WTC11 (cell line): ENCODE results near the gene KLK14. TPM values are rescaled to one million over a fixed set of nuclear protein-coding genes. Genes with fewer than 3 reads are reported as not detected.

Experiments
- ATAC-seq: fragments of 200-7000 bp; cut with Tn5 transposase; 2 replicates; pipeline ENCODE4 v1.10.0; 2021; ENCODE audit warnings: mild to moderate bottlenecking, moderate library complexity
- CTCF ChIA-PET: fragments of 300-600 bp; sonication (Branson Sonifier 250); formaldehyde crosslinking; loops from one replicate; lab custom pipeline; 2021; ENCODE audit warnings: antibody characterized with exemption; lab: Charles Lee
- POLR2A ChIA-PET: fragments of 350-600 bp; sonication (Branson Sonifier 250); formaldehyde crosslinking; loops from one replicate; lab custom pipeline; 2021; ENCODE audit warnings: antibody characterized with exemption; lab: Charles Lee
- DNase-seq: peaks from one replicate; pipeline ENCODE4 v3.0.0; 2021; ENCODE audit warnings: low spot score
- H3K27ac Mint-ChIP-seq: 2 replicates; pipeline ENCODE4 v1.8.0; 2021; ENCODE audit warnings: mixed read lengths
- H3K27me3 Mint-ChIP-seq: 2 replicates; pipeline ENCODE4 v1.8.0; 2021; ENCODE audit warnings: low read depth, mild to moderate bottlenecking, moderate library complexity, mixed read lengths
- H3K36me3 Mint-ChIP-seq: 2 replicates; pipeline ENCODE4 v1.8.0; 2021; ENCODE audit warnings: mixed read lengths
- H3K4me1 Mint-ChIP-seq: 2 replicates; pipeline ENCODE4 v1.8.0; 2022; ENCODE audit warnings: mixed read lengths
- H3K4me3 Mint-ChIP-seq: 2 replicates; pipeline ENCODE4 v1.8.0; 2021; ENCODE audit warnings: mild to moderate bottlenecking, moderate library complexity, mixed read lengths
- H3K9me3 Mint-ChIP-seq: 2 replicates; pipeline ENCODE4 v1.8.0; 2021; ENCODE audit warnings: mixed read lengths
- ATF1 ChIP-seq: sonication (generic); formaldehyde crosslinking; IDR thresholded peaks from 2 replicates; pipeline ENCODE4 v1.8.1; 2023; ENCODE audit warnings: mild to moderate bottlenecking, moderate library complexity, missing genetic modification reagents
- ATF2 ChIP-seq: sonication (generic); formaldehyde crosslinking; IDR thresholded peaks from 2 replicates; pipeline ENCODE4 v1.8.1; 2022; ENCODE audit warnings: low read depth, missing genetic modification reagents, borderline replicate concordance
- ATF3 ChIP-seq: sonication (generic); formaldehyde crosslinking; conservative IDR thresholded peaks from 2 replicates; pipeline ENCODE4 v1.8.1; 2022; ENCODE audit warnings: mild to moderate bottlenecking, missing genetic modification reagents
- E2F1 ChIP-seq: sonication (generic); formaldehyde crosslinking; IDR thresholded peaks from 2 replicates; pipeline ENCODE4 v1.8.0; 2022; ENCODE audit warnings: mild to moderate bottlenecking, missing genetic modification reagents
- ESRRA ChIP-seq: sonication (generic); formaldehyde crosslinking; IDR thresholded peaks from 2 replicates; pipeline ENCODE4 v1.8.1; 2022; ENCODE audit warnings: mild to moderate bottlenecking, missing genetic modification reagents, borderline replicate concordance
- ETV6 ChIP-seq: sonication (generic); formaldehyde crosslinking; IDR thresholded peaks from 2 replicates; pipeline ENCODE4 v1.8.1; 2022; ENCODE audit warnings: mild to moderate bottlenecking, missing genetic modification reagents
- FOXJ3 ChIP-seq: sonication (generic); formaldehyde crosslinking; IDR thresholded peaks from 2 replicates; pipeline ENCODE4 v1.9.0; 2021; ENCODE audit warnings: missing genetic modification reagents, mild to moderate bottlenecking, borderline replicate concordance
- HMGXB4 ChIP-seq: sonication (generic); formaldehyde crosslinking; IDR thresholded peaks from 2 replicates; pipeline ENCODE4 v1.8.1; 2023; ENCODE audit warnings: mild to moderate bottlenecking, moderate library complexity, missing genetic modification reagents
- IRF2 ChIP-seq: sonication (generic); formaldehyde crosslinking; IDR thresholded peaks from 2 replicates; pipeline ENCODE4 v1.8.0; 2022; ENCODE audit warnings: low read depth, missing genetic modification reagents, borderline replicate concordance
- JUN ChIP-seq: sonication (generic); formaldehyde crosslinking; IDR thresholded peaks from 2 replicates; pipeline ENCODE4 v1.8.0; 2023; ENCODE audit warnings: mild to moderate bottlenecking, missing genetic modification reagents
- MLX ChIP-seq: sonication (generic); formaldehyde crosslinking; IDR thresholded peaks from 2 replicates; pipeline ENCODE4 v1.8.1; 2023; ENCODE audit warnings: mild to moderate bottlenecking, missing genetic modification reagents, moderate library complexity
- MXD4 ChIP-seq: fragments of 250-450 bp; sonication (Bioruptor Pico); IDR thresholded peaks from 2 replicates; pipeline ENCODE4 v1.8.0; 2021; ENCODE audit warnings: mild to moderate bottlenecking, moderate library complexity, borderline replicate concordance
- NFATC4 ChIP-seq: fragments of 250-450 bp; sonication (Bioruptor Pico); IDR thresholded peaks from 2 replicates; pipeline ENCODE4 v1.9.0; 2021; ENCODE audit warnings: mild to moderate bottlenecking
- NR2C2 ChIP-seq: sonication (generic); formaldehyde crosslinking; IDR thresholded peaks from 2 replicates; pipeline ENCODE4 v1.8.0; 2022; ENCODE audit warnings: mild to moderate bottlenecking, missing genetic modification reagents
- PRRX2 ChIP-seq: fragments of 250-450 bp; sonication (Bioruptor Pico); IDR thresholded peaks from 2 replicates; pipeline ENCODE4 v1.8.0; 2021; ENCODE audit warnings: mild to moderate bottlenecking
- SMAD4 ChIP-seq: sonication (generic); formaldehyde crosslinking; IDR thresholded peaks from 2 replicates; pipeline ENCODE4 v1.8.0; 2022; ENCODE audit warnings: mild to moderate bottlenecking, missing genetic modification reagents
- SP1 ChIP-seq: sonication (generic); formaldehyde crosslinking; conservative IDR thresholded peaks from 2 replicates; pipeline ENCODE4 v1.8.1; 2022; ENCODE audit warnings: missing genetic modification reagents
- ZNF396 ChIP-seq: fragments of 250-450 bp; sonication (Bioruptor Pico); IDR thresholded peaks from 2 replicates; pipeline ENCODE4 v1.8.0; 2021; ENCODE audit warnings: mild to moderate bottlenecking, moderate library complexity, borderline replicate concordance
- total RNA-seq: library from RNA; stranded (reverse); gene quantifications from 3 replicates; pipeline ENCODE4 v1.2.3, GENCODE V29; 2021
- TF ChIP-seq, protein P1 (sequence below): sonication (generic); formaldehyde crosslinking; IDR thresholded peaks from 2 replicates; pipeline ENCODE4 v1.8.1; 2022; ENCODE audit warnings: missing genetic modification reagents, borderline replicate concordance
- TF ChIP-seq, protein P2 (sequence below): fragments of 250-450 bp; sonication (Bioruptor Pico); IDR thresholded peaks from 2 replicates; pipeline ENCODE4 v1.8.0; 2021; ENCODE audit warnings: mild to moderate bottlenecking
- TF ChIP-seq, protein P3 (sequence below): sonication (generic); formaldehyde crosslinking; IDR thresholded peaks from 2 replicates; pipeline ENCODE4 v1.8.0; 2023; ENCODE audit warnings: missing genetic modification reagents

KLK14 gene
- total RNA-seq, 1 experiment from 2014 or later, result 1.1 TPM

DNA sequence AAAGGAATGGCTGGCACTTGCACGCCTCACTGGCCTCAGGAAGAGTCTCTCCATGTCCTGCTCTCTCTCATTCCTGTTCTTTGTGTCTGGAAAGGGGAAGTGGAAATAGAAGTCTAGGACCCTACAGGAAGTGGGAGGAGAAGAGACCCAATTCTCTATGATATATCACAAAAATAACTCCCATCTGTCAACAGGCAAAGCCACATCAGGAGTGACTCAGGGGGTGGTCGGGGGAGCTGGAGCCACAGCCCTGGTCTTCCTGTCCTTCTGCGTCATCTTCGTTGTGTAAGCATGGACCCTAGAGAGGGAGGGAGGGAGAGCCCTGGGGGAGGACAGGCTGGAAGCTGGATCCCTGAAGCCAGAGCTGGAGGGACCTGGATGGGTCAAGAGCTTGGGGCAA, 45.1 kb upstream of the KLK14 start:
- no peak for ATAC-seq
- H3K27me3 Mint-ChIP-seq, result peaks cover 6% of the 10 kb centered on the region; the same call in 1 of the 2 replicates
- POLR2A ChIA-PET, result no interaction called here
- no peak overlapping the region for H3K4me3 Mint-ChIP-seq
- DNase-seq, result no peak
- no peaks in the 10 kb centered on the region for H3K9me3 Mint-ChIP-seq
- TF ChIP-seq ATF2 (CRISPR knock-in tag) (no peak), ESRRA (CRISPR knock-in tag) (no peak), E2F1 (CRISPR knock-in tag) (no peak), MXD4 (CRISPR knock-in tag) (no peak), NFATC4 (CRISPR knock-in tag) (no peak), PRRX2 (no peak), ETV6 (CRISPR knock-in tag) (no peak)
- TF ChIP-seq, protein P1, sequence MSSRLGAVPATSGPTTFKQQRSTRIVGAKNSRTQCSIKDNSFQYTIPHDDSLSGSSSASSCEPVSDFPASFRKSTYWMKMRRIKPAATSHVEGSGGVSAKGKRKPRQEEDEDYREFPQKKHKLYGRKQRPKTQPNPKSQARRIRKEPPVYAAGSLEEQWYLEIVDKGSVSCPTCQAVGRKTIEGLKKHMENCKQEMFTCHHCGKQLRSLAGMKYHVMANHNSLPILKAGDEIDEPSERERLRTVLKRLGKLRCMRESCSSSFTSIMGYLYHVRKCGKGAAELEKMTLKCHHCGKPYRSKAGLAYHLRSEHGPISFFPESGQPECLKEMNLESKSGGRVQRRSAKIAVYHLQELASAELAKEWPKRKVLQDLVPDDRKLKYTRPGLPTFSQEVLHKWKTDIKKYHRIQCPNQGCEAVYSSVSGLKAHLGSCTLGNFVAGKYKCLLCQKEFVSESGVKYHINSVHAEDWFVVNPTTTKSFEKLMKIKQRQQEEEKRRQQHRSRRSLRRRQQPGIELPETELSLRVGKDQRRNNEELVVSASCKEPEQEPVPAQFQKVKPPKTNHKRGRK (CRISPR knock-in tag), result no peak
- TF ChIP-seq, protein P2, sequence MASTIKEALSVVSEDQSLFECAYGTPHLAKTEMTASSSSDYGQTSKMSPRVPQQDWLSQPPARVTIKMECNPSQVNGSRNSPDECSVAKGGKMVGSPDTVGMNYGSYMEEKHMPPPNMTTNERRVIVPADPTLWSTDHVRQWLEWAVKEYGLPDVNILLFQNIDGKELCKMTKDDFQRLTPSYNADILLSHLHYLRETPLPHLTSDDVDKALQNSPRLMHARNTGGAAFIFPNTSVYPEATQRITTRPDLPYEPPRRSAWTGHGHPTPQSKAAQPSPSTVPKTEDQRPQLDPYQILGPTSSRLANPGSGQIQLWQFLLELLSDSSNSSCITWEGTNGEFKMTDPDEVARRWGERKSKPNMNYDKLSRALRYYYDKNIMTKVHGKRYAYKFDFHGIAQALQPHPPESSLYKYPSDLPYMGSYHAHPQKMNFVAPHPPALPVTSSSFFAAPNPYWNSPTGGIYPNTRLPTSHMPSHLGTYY (CRISPR knock-in tag), result no peak
- TF ChIP-seq, all 79 proteins: peak for 0
- no peaks in the 10 kb centered on the region for H3K36me3 Mint-ChIP-seq
- peaks cover 4% of the 10 kb centered on the region; the same call in 1 of the 2 replicates for H3K4me1 Mint-ChIP-seq
- CTCF ChIA-PET, result interaction anchor here (1.1 kb wide), 2 partner anchors 16 to 33 kb away, joined by 3 to 4 read pairs; no protein-coding TSS in a partner anchor
- no peak overlapping the region for H3K27ac Mint-ChIP-seq

DNA sequence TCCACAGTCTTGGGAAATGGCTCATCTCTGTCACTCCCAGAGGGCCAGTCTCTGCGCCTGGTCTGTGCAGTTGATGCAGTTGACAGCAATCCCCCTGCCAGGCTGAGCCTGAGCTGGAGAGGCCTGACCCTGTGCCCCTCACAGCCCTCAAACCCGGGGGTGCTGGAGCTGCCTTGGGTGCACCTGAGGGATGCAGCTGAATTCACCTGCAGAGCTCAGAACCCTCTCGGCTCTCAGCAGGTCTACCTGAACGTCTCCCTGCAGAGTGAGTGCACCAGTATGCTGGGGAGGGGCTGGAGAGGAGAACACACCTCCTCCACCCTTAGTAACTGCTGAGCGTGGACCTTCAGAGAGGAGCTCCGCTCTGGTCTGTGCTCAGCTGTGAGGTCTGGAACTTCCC, 44.3 kb upstream of the KLK14 start:
- H3K9me3 Mint-ChIP-seq, result no peaks in the 10 kb centered on the region
- ChIA-PET POLR2A (no interaction called here), CTCF (interaction anchor here (1.1 kb wide), 2 partner anchors 15 to 32 kb away, joined by 3 to 4 read pairs; no protein-coding TSS in a partner anchor)
- H3K36me3 Mint-ChIP-seq, result no peaks in the 10 kb centered on the region
- TF ChIP-seq SP1 (CRISPR knock-in tag), result no peak
- no peak overlapping the region for H3K27ac Mint-ChIP-seq
- DNase-seq (no peak), ATAC-seq (no peak)
- peaks cover 6% of the 10 kb centered on the region; the same call in 1 of the 2 replicates for H3K27me3 Mint-ChIP-seq
- H3K4me3 Mint-ChIP-seq, result no peak overlapping the region
- peaks cover 1% of the 10 kb centered on the region; the same call in 1 of the 2 replicates for H3K4me1 Mint-ChIP-seq

GRCh38 chr19:51125421-51126075, 42.9 kb upstream of the KLK14 start:
- Mint-ChIP-seq H3K36me3 (no peaks in the 10 kb centered on the region), H3K27me3 (peaks cover 6% of the 10 kb centered on the region; the same call in 1 of the 2 replicates), H3K4me3 (no peak overlapping the region), H3K4me1 (no peaks in the 10 kb centered on the region), H3K27ac (no peak overlapping the region), H3K9me3 (no peaks in the 10 kb centered on the region)
- DNase-seq (no peak), ATAC-seq (no peak)
- ChIA-PET POLR2A (no interaction called here), CTCF (no interaction called here)
- TF ChIP-seq ZNF396 (CRISPR knock-in tag) (no peak), SMAD4 (CRISPR knock-in tag) (no peak), JUN (CRISPR knock-in tag) (no peak), E2F1 (CRISPR knock-in tag) (no peak), IRF2 (no peak), HMGXB4 (CRISPR knock-in tag) (no peak), FOXJ3 (CRISPR knock-in tag) (no peak), MLX (CRISPR knock-in tag) (no peak), ATF1 (no peak), NR2C2 (CRISPR knock-in tag) (no peak), ATF3 (CRISPR knock-in tag) (no peak), SP1 (CRISPR knock-in tag) (no peak)
- TF ChIP-seq, protein P3, sequence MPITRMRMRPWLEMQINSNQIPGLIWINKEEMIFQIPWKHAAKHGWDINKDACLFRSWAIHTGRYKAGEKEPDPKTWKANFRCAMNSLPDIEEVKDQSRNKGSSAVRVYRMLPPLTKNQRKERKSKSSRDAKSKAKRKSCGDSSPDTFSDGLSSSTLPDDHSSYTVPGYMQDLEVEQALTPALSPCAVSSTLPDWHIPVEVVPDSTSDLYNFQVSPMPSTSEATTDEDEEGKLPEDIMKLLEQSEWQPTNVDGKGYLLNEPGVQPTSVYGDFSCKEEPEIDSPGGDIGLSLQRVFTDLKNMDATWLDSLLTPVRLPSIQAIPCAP, result no peak
